ENCODE results near the gene DCC. TPM values are rescaled to one million over a fixed set of nuclear protein-coding genes. Genes with fewer than 3 reads are reported as not detected.

The DCC gene
- total RNA-seq, 1 experiment from 2014 or later: not detected

DNA sequence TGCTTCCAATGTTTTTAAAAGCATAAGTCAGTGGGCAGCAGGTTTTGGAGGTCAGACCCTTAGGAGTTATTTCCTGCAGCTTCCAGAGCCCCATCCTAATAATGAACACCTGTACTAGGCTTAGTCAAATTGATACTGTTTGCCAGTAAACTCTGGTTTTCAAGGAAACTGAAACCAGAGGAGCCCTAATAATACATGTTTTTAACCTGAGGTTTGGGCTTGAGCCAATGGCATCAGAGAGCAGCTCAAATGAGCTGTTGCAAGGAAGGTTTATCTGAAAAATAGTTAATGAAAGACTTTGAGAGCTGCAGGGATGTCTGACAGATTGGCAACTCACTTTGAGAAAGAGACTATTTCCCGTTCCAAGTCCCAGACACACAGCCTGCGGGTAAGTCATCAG, 54.6 kb downstream of the DCC start (continued):
- TF ChIP-seq, protein P1, sequence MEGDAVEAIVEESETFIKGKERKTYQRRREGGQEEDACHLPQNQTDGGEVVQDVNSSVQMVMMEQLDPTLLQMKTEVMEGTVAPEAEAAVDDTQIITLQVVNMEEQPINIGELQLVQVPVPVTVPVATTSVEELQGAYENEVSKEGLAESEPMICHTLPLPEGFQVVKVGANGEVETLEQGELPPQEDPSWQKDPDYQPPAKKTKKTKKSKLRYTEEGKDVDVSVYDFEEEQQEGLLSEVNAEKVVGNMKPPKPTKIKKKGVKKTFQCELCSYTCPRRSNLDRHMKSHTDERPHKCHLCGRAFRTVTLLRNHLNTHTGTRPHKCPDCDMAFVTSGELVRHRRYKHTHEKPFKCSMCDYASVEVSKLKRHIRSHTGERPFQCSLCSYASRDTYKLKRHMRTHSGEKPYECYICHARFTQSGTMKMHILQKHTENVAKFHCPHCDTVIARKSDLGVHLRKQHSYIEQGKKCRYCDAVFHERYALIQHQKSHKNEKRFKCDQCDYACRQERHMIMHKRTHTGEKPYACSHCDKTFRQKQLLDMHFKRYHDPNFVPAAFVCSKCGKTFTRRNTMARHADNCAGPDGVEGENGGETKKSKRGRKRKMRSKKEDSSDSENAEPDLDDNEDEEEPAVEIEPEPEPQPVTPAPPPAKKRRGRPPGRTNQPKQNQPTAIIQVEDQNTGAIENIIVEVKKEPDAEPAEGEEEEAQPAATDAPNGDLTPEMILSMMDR (IDR thresholded peaks at IDR 0.05 in 2 of 3, conservative IDR thresholded peaks at IDR 0.05 in 1 of 3; ENCODE audit: borderline replicate concordance in 1 of 3, insufficient read depth in 1 of 3, low read depth in 2 of 3, low read length in 2 of 3): no peak
- no peak for TF ChIP-seq TCF7L2 (IDR thresholded peaks at IDR 0.05; ENCODE audit: borderline replicate concordance, extremely low read depth, insufficient read depth, insufficient read length)
- no peak for TF ChIP-seq EZH2 (IDR thresholded peaks at IDR 0.05)

DNA sequence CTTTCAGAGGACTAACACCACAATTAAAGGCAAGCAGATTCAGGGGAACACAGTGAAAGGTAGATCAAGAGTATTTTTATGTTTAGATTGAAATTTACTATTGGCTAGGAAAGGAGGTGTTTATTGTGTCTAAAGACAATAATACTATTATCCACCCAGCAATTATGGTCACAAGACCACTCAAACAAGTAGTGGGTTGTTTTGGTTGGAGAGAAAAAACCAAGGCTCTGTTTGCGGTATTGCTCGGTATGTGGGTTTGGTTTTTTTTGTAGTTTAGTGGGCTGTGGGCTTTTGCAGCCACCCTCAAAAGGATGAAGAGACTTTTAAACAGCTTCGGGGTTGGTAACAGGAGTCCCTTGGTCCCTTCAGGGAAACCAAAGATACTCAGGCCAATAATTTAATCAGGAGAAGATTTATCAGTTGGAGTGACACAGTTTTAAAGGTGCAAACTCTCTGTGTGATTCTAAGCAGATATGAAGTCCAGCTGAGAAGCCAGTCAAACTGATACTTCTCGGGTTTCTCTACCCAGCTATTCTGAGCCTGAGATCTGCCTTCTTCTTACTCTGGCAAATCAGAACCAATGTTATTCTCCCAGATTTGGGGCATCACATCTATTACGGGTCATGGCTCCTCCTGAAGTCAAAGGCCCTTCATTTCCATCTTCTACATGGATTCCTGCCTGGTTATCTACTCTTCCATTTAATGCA, 55.3 kb downstream of the DCC start:
- Histone ChIP-seq H3K4me2 (ENCODE audit: low read length) (no peak overlapping the region), H3K79me2 (ENCODE audit: insufficient read depth, low read length) (no peaks in the 10 kb centered on the region), H3K27ac (ENCODE audit: low read depth, low read length) (no peak overlapping the region), H3K27me3 (ENCODE audit: insufficient read depth, low read length) (no peaks in the 10 kb centered on the region), H3K9me2 (ENCODE audit: insufficient read depth) (no peaks in the 10 kb centered on the region), H3K9ac (ENCODE audit: low read length) (no peak overlapping the region), H4K20me1 (ENCODE audit: insufficient read depth) (no peaks in the 10 kb centered on the region), H2AFZ (ENCODE audit: low read depth, low read length, poor library complexity, severe bottlenecking) (no peak overlapping the region), H3K4me1 (ENCODE audit: control insufficient read depth in 1 of 2, insufficient read depth in 2 of 2, low read length in 2 of 2) (no peaks in the 10 kb centered on the region), H3K9me3 (ENCODE audit: control insufficient read depth in 1 of 2, insufficient read depth in 1 of 2, low read depth in 1 of 2, low read length in 2 of 2) (peaks cover 12 to 27% of the 10 kb centered on the region in 2 experiments; a peak in 2 of 4 replicates), H3K36me3 (ENCODE audit: control insufficient read depth in 1 of 2, insufficient read depth in 2 of 2, low read length in 2 of 2) (no peaks in the 10 kb centered on the region; a peak in 1 of 4 replicates), H3K4me3 (replicated peaks in 1 of 2; ENCODE audit: low read depth in 1 of 2, low read length in 2 of 2) (no peak overlapping the region)
- intact Hi-C loops (cut with micrococcal nuclease): no loop called here
- ChIA-PET RAD21 (ENCODE audit: low non-redundant PET in 1 of 2, low total read pairs in 2 of 2, uncharacterized antibody in 2 of 2, unreplicated experiment in 2 of 2) (no interaction called here), POLR2A (no interaction called here), CTCF (no interaction called here)
- DNase-seq (ENCODE audit: low read depth, low spot score) (no peak), ATAC-seq (no peak)
- TF ChIP-seq CEBPB (IDR thresholded peaks at IDR 0.05; ENCODE audit: low read depth) (no peak), POLR2A (IDR thresholded peaks at IDR 0.05; ENCODE audit: borderline replicate concordance, extremely low read depth, insufficient read depth, insufficient read length) (no peak)
- BruUV-seq (replicated peaks): no TSS peak

All from HCT116 (cell line).